ENCODE results near the gene ULK4.

ULK4 gene

GRCh38 chr3:41265011-41265545 lies 696.8 kb downstream of the ULK4 start:
- no peak overlapping the region for H3K9ac ChIP-seq (ENCODE audit: low read depth, low read length)
- no peak for DNase-seq
- no peak overlapping the region for H3K27ac ChIP-seq (ENCODE audit: low read length)
- H3K4me1 ChIP-seq (ENCODE audit: insufficient read depth, low read length): no peaks in the 10 kb centered on the region
- no peaks in the 10 kb centered on the region for H4K20me1 ChIP-seq (ENCODE audit: insufficient read depth, low read length)
- no peak overlapping the region for H3K4me2 ChIP-seq (ENCODE audit: insufficient read depth, low read length)
- H3K36me3 ChIP-seq (ENCODE audit: insufficient read depth, low read length): no peaks in the 10 kb centered on the region
- no peak overlapping the region for H2AFZ ChIP-seq (ENCODE audit: low read depth, low read length)
- ATAC-seq (ENCODE audit: insufficient read depth, low read depth): no peak; the same call in 2 of the 3 replicates
- H3K9me3 ChIP-seq (ENCODE audit: insufficient read depth, low read length, severe bottlenecking): no peaks in the 10 kb centered on the region
- no peak for TF ChIP-seq EZH2 (IDR thresholded peaks at IDR 0.05; ENCODE audit: borderline replicate concordance, low read depth, low read length, severe bottlenecking)
- TF ChIP-seq CTCF (IDR thresholded peaks at IDR 0.05; ENCODE audit: borderline replicate concordance, extremely low read depth, low read length, poor library complexity, severe bottlenecking): no peak
- no peaks in the 10 kb centered on the region for H3K79me2 ChIP-seq (ENCODE audit: insufficient read depth, low read length)
- H3K4me3 ChIP-seq (ENCODE audit: low read depth in 1 of 2, low read length in 2 of 2): no peak overlapping the region
- no peaks in the 10 kb centered on the region for H3K27me3 ChIP-seq (ENCODE audit: insufficient read depth, low read length, poor library complexity)

- H3K4me1 ChIP-seq (ENCODE audit: insufficient read depth, low read length): no peaks in the 10 kb centered on the region
- no peaks in the 10 kb centered on the region for H3K79me2 ChIP-seq (ENCODE audit: insufficient read depth, low read length)
- H3K9me3 ChIP-seq (ENCODE audit: insufficient read depth, low read length, severe bottlenecking): no peaks in the 10 kb centered on the region
- no peak overlapping the region for H2AFZ ChIP-seq (ENCODE audit: low read depth, low read length)
- H3K9ac ChIP-seq (ENCODE audit: low read depth, low read length): no peak overlapping the region
- no peak for ATAC-seq (ENCODE audit: insufficient read depth, low read depth)
- H3K36me3 ChIP-seq (ENCODE audit: insufficient read depth, low read length): no peaks in the 10 kb centered on the region
- H3K27ac ChIP-seq (ENCODE audit: low read length): no peak overlapping the region
- DNase-seq: no peak
- no peak overlapping the region for H3K4me2 ChIP-seq (ENCODE audit: insufficient read depth, low read length)
- H3K4me3 ChIP-seq (ENCODE audit: low read depth in 1 of 2, low read length in 2 of 2): no peak overlapping the region
- no peaks in the 10 kb centered on the region for H4K20me1 ChIP-seq (ENCODE audit: insufficient read depth, low read length)
- H3K27me3 ChIP-seq (ENCODE audit: insufficient read depth, low read length, poor library complexity): no peaks in the 10 kb centered on the region
- TF ChIP-seq CTCF (IDR thresholded peaks at IDR 0.05; ENCODE audit: borderline replicate concordance, extremely low read depth, low read length, poor library complexity, severe bottlenecking) (no peak), EZH2 (IDR thresholded peaks at IDR 0.05; ENCODE audit: borderline replicate concordance, low read depth, low read length, severe bottlenecking) (no peak)
Observed at GRCh38 chr3:41260063-41260450, 701.8 kb downstream of the ULK4 start.

- Histone ChIP-seq H3K27me3 (ENCODE audit: insufficient read depth, low read length, poor library complexity) (no peaks in the 10 kb centered on the region), H4K20me1 (ENCODE audit: insufficient read depth, low read length) (no peaks in the 10 kb centered on the region), H3K9me3 (ENCODE audit: insufficient read depth, low read length, severe bottlenecking) (no peaks in the 10 kb centered on the region), H3K4me3 (ENCODE audit: low read depth in 1 of 2, low read length in 2 of 2) (no peak overlapping the region), H3K4me1 (ENCODE audit: insufficient read depth, low read length) (no peaks in the 10 kb centered on the region), H3K36me3 (ENCODE audit: insufficient read depth, low read length) (no peaks in the 10 kb centered on the region), H3K79me2 (ENCODE audit: insufficient read depth, low read length) (no peaks in the 10 kb centered on the region), H3K9ac (ENCODE audit: low read depth, low read length) (no peak overlapping the region), H3K27ac (ENCODE audit: low read length) (no peak overlapping the region), H3K4me2 (ENCODE audit: insufficient read depth, low read length) (no peak overlapping the region), H2AFZ (ENCODE audit: low read depth, low read length) (no peak overlapping the region)
- ATAC-seq (ENCODE audit: insufficient read depth, low read depth) (no peak), DNase-seq (no peak)
- TF ChIP-seq CTCF (IDR thresholded peaks at IDR 0.05; ENCODE audit: borderline replicate concordance, extremely low read depth, low read length, poor library complexity, severe bottlenecking) (no peak), EZH2 (IDR thresholded peaks at IDR 0.05; ENCODE audit: borderline replicate concordance, low read depth, low read length, severe bottlenecking) (no peak)
Observed at GRCh38 chr3:41259449-41260062, 702.3 kb downstream of the ULK4 start.

Data from DND-41 (cell line).